Measurements from ENCODE around the gene MBD1. TPM values are rescaled to one million over a fixed set of nuclear protein-coding genes. Genes with fewer than 3 reads are reported as not detected.

The MBD1 gene
- total RNA-seq, 1 donor from 2014 or later = 72.2 TPM

GRCh38 chr18:50279752-50280151 lies 1.6 kb downstream of the MBD1 start:
- H3K36me3 ChIP-seq (ENCODE audit: control insufficient read depth, insufficient read depth, low read length) = no peaks in the 10 kb centered on the region
- DNase-seq (ENCODE audit: low read depth) = no peak
- TF ChIP-seq CTCF (IDR thresholded peaks at IDR 0.05; ENCODE audit: insufficient read depth, low read length, poor library complexity, severe bottlenecking) = no peak
- no peaks in the 10 kb centered on the region for H3K27me3 ChIP-seq (ENCODE audit: control insufficient read depth, insufficient read depth, low read length)
- H3K4me3 ChIP-seq (ENCODE audit: low read depth, low read length) = no peak overlapping the region

GRCh38 chr18:50277942-50278341 lies 3.4 kb downstream of the MBD1 start:
- Histone ChIP-seq H3K4me3 (ENCODE audit: low read depth, low read length) (no peak overlapping the region), H3K36me3 (ENCODE audit: control insufficient read depth, insufficient read depth, low read length) (peaks cover 1% of the 10 kb centered on the region), H3K27me3 (ENCODE audit: control insufficient read depth, insufficient read depth, low read length) (no peaks in the 10 kb centered on the region)
- DNase-seq (ENCODE audit: low read depth) = no peak
- TF ChIP-seq CTCF (IDR thresholded peaks at IDR 0.05; ENCODE audit: insufficient read depth, low read length, poor library complexity, severe bottlenecking) = no peak

- DNase-seq (ENCODE audit: low read depth) = no peak
- no peak overlapping the region for H3K4me3 ChIP-seq (ENCODE audit: low read depth, low read length)
- peaks cover 1% of the 10 kb centered on the region for H3K36me3 ChIP-seq (ENCODE audit: control insufficient read depth, insufficient read depth, low read length)
- no peak for TF ChIP-seq CTCF (IDR thresholded peaks at IDR 0.05; ENCODE audit: insufficient read depth, low read length, poor library complexity, severe bottlenecking)
- H3K27me3 ChIP-seq (ENCODE audit: control insufficient read depth, insufficient read depth, low read length) = no peaks in the 10 kb centered on the region
Observed at GRCh38 chr18:50276452-50276851, 4.9 kb downstream of the MBD1 start.

GRCh38 chr18:50275503-50276036 lies 5.8 kb downstream of the MBD1 start:
- Histone ChIP-seq H3K27me3 (ENCODE audit: control insufficient read depth, insufficient read depth, low read length) (no peaks in the 10 kb centered on the region), H3K4me3 (ENCODE audit: low read depth, low read length) (no peak overlapping the region), H3K36me3 (ENCODE audit: control insufficient read depth, insufficient read depth, low read length) (peaks cover 1% of the 10 kb centered on the region)
- DNase-seq (ENCODE audit: low read depth) = no peak
- TF ChIP-seq CTCF (IDR thresholded peaks at IDR 0.05; ENCODE audit: insufficient read depth, low read length, poor library complexity, severe bottlenecking) = no peak

GRCh38 chr18:50274941-50275340 lies 6.4 kb downstream of the MBD1 start:
- DNase-seq (ENCODE audit: low read depth) = no peak
- Histone ChIP-seq H3K4me3 (ENCODE audit: low read depth, low read length) (no peak overlapping the region), H3K27me3 (ENCODE audit: control insufficient read depth, insufficient read depth, low read length) (no peaks in the 10 kb centered on the region), H3K36me3 (ENCODE audit: control insufficient read depth, insufficient read depth, low read length) (peaks cover 1% of the 10 kb centered on the region)
- TF ChIP-seq CTCF (IDR thresholded peaks at IDR 0.05; ENCODE audit: insufficient read depth, low read length, poor library complexity, severe bottlenecking) = no peak

- no peak overlapping the region for H3K4me3 ChIP-seq (ENCODE audit: low read depth, low read length)
- DNase-seq (ENCODE audit: low read depth) = no peak
- peaks cover 1% of the 10 kb centered on the region for H3K36me3 ChIP-seq (ENCODE audit: control insufficient read depth, insufficient read depth, low read length)
- TF ChIP-seq CTCF (IDR thresholded peaks at IDR 0.05; ENCODE audit: insufficient read depth, low read length, poor library complexity, severe bottlenecking) = no peak
- no peaks in the 10 kb centered on the region for H3K27me3 ChIP-seq (ENCODE audit: control insufficient read depth, insufficient read depth, low read length)
Observed at GRCh38 chr18:50274044-50274442, 7.3 kb downstream of the MBD1 start.
